Calu3 (cell line): ENCODE data around the gene RAB6B. TPM values are rescaled to one million over a fixed set of nuclear protein-coding genes. Genes with fewer than 3 reads are reported as not detected.
A peak's percentile ranks its signal among the peaks of the same experiment; 100 is the strongest.

Experiments
- BruUV-seq: library from RNA; stranded (reverse); fragments of 400-500 nt; replicated peaks from 2 replicates; lab custom pipeline; 2021; lab: Mats Ljungman, UMichigan
- CTCF ChIA-PET: fragments of 300-600 bp; sonication (Branson Sonifier 250); formaldehyde crosslinking; loops from one replicate; lab custom pipeline; 2022; ENCODE audit warnings: antibody characterized with exemption; lab: Charles Lee
- DNase-seq: peaks from one replicate; pipeline ENCODE4 v3.0.0; 2022
- H3K27ac Mint-ChIP-seq: one replicate; pipeline ENCODE4 v1.8.0; 2022; ENCODE audit warnings: mixed read lengths; ENCODE audit not compliant: unreplicated experiment
- H3K27me3 Mint-ChIP-seq: one replicate; pipeline ENCODE4 v1.8.0; 2022; ENCODE audit warnings: mixed read lengths; ENCODE audit not compliant: unreplicated experiment
- H3K36me3 Mint-ChIP-seq: one replicate; pipeline ENCODE4 v1.8.0; 2022; ENCODE audit warnings: mild to moderate bottlenecking, moderate library complexity, mixed read lengths; ENCODE audit not compliant: insufficient read depth, unreplicated experiment
- H3K4me1 Mint-ChIP-seq: one replicate; pipeline ENCODE4 v1.8.0; 2022; ENCODE audit warnings: mild to moderate bottlenecking, low read depth, mixed read lengths; ENCODE audit not compliant: unreplicated experiment
- H3K4me3 Mint-ChIP-seq: one replicate; pipeline ENCODE4 v1.8.0; 2022; ENCODE audit warnings: mild to moderate bottlenecking, low read depth, moderate library complexity, mixed read lengths; ENCODE audit not compliant: unreplicated experiment
- H3K9me3 Mint-ChIP-seq: one replicate; pipeline ENCODE4 v1.8.0; 2022; ENCODE audit warnings: low read depth, mixed read lengths; ENCODE audit not compliant: unreplicated experiment
- intact Hi-C: fragments of 100-400 bp; cut with micrococcal nuclease; formaldehyde crosslinking; loops from one replicate; pipeline ENCODE4 v1.10.0; 2022; ENCODE audit not compliant: unreplicated experiment
- total RNA-seq: library from RNA; stranded (reverse); gene quantifications from 2 replicates; pipeline ENCODE4 v1.2.3, GENCODE V29; 2022
- TF ChIP-seq, protein P1 (sequence below): fragments of 200-600 bp; IDR thresholded peaks from one replicate; pipeline ENCODE4 v1.8.0; 2022; ENCODE audit warnings: antibody characterized with exemption; ENCODE audit not compliant: unreplicated experiment

Gene RAB6B
- total RNA-seq, 1 experiment from 2014 or later: 0.85 TPM

GRCh38 chr3:133815386-133815785 lies 80.3 kb downstream of the RAB6B start:
- CTCF ChIA-PET: no interaction called here
- no peaks in the 10 kb centered on the region for H3K4me1 Mint-ChIP-seq
- no peak for DNase-seq
- intact Hi-C loops: loop anchor here (10.0 kb wide), 1 partner anchor 369 kb away; no protein-coding TSS in a partner anchor
- BruUV-seq: no TSS peak
- no peak overlapping the region for H3K27ac Mint-ChIP-seq
- no peak overlapping the region for H3K4me3 Mint-ChIP-seq
- peaks cover 40% of the 10 kb centered on the region for H3K36me3 Mint-ChIP-seq
- no peaks in the 10 kb centered on the region for H3K9me3 Mint-ChIP-seq
- TF ChIP-seq, protein P1, sequence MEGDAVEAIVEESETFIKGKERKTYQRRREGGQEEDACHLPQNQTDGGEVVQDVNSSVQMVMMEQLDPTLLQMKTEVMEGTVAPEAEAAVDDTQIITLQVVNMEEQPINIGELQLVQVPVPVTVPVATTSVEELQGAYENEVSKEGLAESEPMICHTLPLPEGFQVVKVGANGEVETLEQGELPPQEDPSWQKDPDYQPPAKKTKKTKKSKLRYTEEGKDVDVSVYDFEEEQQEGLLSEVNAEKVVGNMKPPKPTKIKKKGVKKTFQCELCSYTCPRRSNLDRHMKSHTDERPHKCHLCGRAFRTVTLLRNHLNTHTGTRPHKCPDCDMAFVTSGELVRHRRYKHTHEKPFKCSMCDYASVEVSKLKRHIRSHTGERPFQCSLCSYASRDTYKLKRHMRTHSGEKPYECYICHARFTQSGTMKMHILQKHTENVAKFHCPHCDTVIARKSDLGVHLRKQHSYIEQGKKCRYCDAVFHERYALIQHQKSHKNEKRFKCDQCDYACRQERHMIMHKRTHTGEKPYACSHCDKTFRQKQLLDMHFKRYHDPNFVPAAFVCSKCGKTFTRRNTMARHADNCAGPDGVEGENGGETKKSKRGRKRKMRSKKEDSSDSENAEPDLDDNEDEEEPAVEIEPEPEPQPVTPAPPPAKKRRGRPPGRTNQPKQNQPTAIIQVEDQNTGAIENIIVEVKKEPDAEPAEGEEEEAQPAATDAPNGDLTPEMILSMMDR: no peak
- H3K27me3 Mint-ChIP-seq: no peaks in the 10 kb centered on the region

DNA sequence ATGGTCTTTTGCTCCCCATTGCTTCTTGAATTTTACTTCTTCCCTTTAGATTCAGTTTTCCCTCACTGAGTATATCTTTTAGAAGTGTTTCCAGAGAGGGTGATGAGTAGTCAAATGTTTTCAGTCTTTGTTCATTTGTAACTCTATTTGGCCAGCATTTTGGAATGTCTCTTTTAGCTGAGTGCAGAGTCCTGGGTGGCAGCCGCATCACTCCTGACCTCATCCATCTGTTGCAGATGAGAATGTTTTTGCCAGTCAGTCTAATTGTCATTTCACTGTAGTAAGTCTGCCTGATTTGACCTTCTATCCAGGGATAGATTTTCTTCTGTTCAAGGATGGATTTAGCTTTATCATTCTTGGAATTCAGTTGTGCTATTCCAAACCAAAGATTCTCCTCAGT lies 82.8 kb downstream of the RAB6B start:
- H3K9me3 Mint-ChIP-seq: no peaks in the 10 kb centered on the region
- intact Hi-C loops: loop anchor here (10.0 kb wide), 1 partner anchor 372 kb away; no protein-coding TSS in a partner anchor
- no TSS peak for BruUV-seq
- DNase-seq: no peak
- TF ChIP-seq, protein P1: no peak
- H3K4me3 Mint-ChIP-seq: no peak overlapping the region
- no peaks in the 10 kb centered on the region for H3K27me3 Mint-ChIP-seq
- H3K4me1 Mint-ChIP-seq: no peaks in the 10 kb centered on the region
- H3K36me3 Mint-ChIP-seq: peaks cover 32% of the 10 kb centered on the region
- no peak overlapping the region for H3K27ac Mint-ChIP-seq
- CTCF ChIA-PET: no interaction called here

DNA sequence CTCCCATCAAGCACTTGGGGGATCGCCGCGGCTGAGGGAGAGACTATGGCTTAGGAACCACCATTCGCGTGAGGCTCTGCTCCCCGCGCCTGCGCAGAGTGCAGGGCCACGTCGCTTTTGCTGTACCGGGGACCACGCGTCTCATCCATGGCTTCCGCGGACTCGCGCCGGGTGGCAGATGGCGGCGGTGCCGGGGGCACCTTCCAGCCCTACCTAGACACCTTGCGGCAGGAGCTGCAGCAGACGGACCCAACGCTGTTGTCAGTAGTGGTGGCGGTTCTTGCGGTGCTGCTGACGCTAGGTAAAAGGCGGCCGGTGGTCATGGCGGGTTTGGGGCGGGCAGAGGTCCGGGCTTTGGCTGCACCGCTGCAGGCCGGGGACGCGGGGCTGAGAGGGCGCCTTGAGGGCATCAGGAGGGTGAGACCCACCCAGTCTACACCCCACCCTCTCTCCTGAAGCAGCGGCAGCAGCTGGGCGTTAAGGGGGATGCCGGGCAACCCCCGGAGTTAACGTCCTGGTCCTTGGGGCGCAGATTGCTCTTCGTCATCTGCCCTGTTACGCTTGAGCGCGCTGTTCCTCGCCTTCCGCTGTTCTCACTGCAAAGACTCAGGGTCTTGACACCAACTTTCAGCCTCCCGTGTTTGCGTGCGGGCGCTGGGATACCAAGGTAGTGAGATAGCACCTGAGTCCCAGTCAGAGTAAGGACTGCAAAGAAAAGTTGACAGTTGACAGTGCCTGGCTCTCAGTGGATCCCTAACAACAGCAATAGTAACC lies 89.8 kb downstream of the RAB6B start, which contains the start of gene SRPRB:
Gene SRPRB (plus strand): TSS at position 114 of the 774 bp plus-strand sequence. CDS start 34 bp downstream, at position 148.
- peak within 1 kb of the TSS; percentile 80 for H3K27ac Mint-ChIP-seq
- H3K36me3 Mint-ChIP-seq: peaks cover 30% of the 10 kb centered on the region
- TF ChIP-seq, protein P1: no peak
- no TSS peak for BruUV-seq
- peaks cover 7% of the 10 kb centered on the region for H3K4me1 Mint-ChIP-seq
- H3K4me3 Mint-ChIP-seq: peak within 1 kb of the TSS; percentile 98
- intact Hi-C loops: loop anchor here (10.0 kb wide), 2 partner anchors 341 to 1071 kb away; no protein-coding TSS in a partner anchor
- H3K27me3 Mint-ChIP-seq: peaks cover 19% of the 10 kb centered on the region
- no peaks in the 10 kb centered on the region for H3K9me3 Mint-ChIP-seq
- DNase-seq: peak; percentile 98
- CTCF ChIA-PET: no interaction called here

DNA sequence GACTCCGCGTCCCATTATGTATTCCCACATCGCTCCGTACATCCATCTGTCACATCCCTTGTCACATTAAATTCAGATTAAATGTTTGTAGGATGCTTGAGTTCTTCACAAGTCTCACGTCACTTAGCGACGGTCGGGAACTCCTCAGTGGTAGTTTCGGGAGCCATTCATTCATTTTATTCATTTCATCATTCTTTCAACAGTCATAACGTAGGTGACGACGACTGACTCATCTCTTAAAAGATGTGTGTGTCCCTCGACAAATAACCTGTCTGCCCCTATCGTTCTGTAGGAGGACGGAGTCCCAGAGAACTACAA lies 90.3 kb downstream of the RAB6B start:
- Mint-ChIP-seq H3K9me3 (no peaks in the 10 kb centered on the region), H3K27ac (peak overlapping the region; percentile 80), H3K36me3 (peaks cover 30% of the 10 kb centered on the region), H3K27me3 (peaks cover 19% of the 10 kb centered on the region), H3K4me1 (peaks cover 8% of the 10 kb centered on the region), H3K4me3 (peak overlapping the region; percentile 98)
- CTCF ChIA-PET: no interaction called here
- no TSS peak for BruUV-seq
- TF ChIP-seq, protein P1: no peak
- intact Hi-C loops: loop anchor here (10.0 kb wide), 2 partner anchors 341 to 1071 kb away; no protein-coding TSS in a partner anchor
- DNase-seq: no peak
